ENCODE results near the gene SULF2. TPM values are rescaled to one million over a fixed set of nuclear protein-coding genes. Genes with fewer than 3 reads are reported as not detected.
A peak's percentile ranks its signal among the peaks of the same experiment; 100 is the strongest.

The SULF2 gene
- total RNA-seq, 4 donors from 2014 or later: 31.5 to 182 (median 94.4) TPM

DNA sequence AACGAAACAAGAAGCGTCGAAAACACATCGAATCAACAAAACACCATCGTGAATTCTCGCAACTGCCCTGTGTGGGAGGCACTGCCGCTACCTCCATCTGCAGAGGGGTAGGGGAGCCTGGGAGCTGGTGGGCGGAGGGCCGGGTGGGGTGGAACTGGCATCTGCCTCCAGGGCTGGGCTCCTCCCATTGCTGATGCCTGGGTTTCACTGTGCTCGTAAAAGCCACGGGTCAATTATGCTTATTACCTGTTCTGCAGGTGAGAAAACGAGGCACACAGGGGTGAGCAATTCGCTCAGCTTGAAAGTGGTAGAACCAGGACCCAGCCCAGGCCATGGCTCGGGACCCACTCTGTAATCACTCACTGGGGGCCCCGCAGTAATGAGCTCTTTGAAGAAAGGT, 16.5 kb upstream of the SULF2 start:
- Histone ChIP-seq H3K4me3 (no peak overlapping the region), H3K27me3 (peaks cover 0 to 11% (median 0%) of the 10 kb centered on the region in 4 donors), H3K36me3 (no peaks in the 10 kb centered on the region), H3K4me1 (peaks cover 8 to 63% (median 11%) of the 10 kb centered on the region in 3 donors), H3K27ac (peak overlapping the region in 3 of 4 donors; percentile 52 to 85 (median 59)), H3K9me3 (no peaks in the 10 kb centered on the region)
- intact Hi-C loops (cut with DNase I): no loop called here
- TF ChIP-seq, protein P1, sequence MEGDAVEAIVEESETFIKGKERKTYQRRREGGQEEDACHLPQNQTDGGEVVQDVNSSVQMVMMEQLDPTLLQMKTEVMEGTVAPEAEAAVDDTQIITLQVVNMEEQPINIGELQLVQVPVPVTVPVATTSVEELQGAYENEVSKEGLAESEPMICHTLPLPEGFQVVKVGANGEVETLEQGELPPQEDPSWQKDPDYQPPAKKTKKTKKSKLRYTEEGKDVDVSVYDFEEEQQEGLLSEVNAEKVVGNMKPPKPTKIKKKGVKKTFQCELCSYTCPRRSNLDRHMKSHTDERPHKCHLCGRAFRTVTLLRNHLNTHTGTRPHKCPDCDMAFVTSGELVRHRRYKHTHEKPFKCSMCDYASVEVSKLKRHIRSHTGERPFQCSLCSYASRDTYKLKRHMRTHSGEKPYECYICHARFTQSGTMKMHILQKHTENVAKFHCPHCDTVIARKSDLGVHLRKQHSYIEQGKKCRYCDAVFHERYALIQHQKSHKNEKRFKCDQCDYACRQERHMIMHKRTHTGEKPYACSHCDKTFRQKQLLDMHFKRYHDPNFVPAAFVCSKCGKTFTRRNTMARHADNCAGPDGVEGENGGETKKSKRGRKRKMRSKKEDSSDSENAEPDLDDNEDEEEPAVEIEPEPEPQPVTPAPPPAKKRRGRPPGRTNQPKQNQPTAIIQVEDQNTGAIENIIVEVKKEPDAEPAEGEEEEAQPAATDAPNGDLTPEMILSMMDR (IDR thresholded peaks at IDR 0.05): no peak
- no peak for TF ChIP-seq POLR2A (IDR thresholded peaks at IDR 0.05)
- WGBS, 2 donors: 73 to 75% methylated on average over 9 to 15 of the region's 15 CpGs
- no peak for DNase-seq

- TF ChIP-seq POLR2A (IDR thresholded peaks at IDR 0.05): no peak
- TF ChIP-seq, protein P1 (IDR thresholded peaks at IDR 0.05): no peak
- Histone ChIP-seq H3K27me3 (peaks cover 0 to 6% (median 0%) of the 10 kb centered on the region in 4 donors), H3K27ac (peak overlapping the region in 3 of 4 donors; percentile 52 to 85 (median 59)), H3K9me3 (no peaks in the 10 kb centered on the region), H3K4me1 (peaks cover 8 to 65% (median 11%) of the 10 kb centered on the region in 3 donors), H3K4me3 (no peak overlapping the region), H3K36me3 (no peaks in the 10 kb centered on the region)
- intact Hi-C loops (cut with DNase I): no loop called here
- 91 to 93% methylated on average over 5 of the region's 5 CpGs for WGBS, 2 donors
- no peak for DNase-seq
Observed at GRCh38 chr20:47801079-47801478, 15.8 kb upstream of the SULF2 start.

- Histone ChIP-seq H3K4me1 (peaks cover 8 to 69% (median 14%) of the 10 kb centered on the region in 3 donors), H3K9me3 (no peaks in the 10 kb centered on the region)
- 56% methylated on average over 4 to 7 of the region's 11 CpGs for WGBS, 2 donors
Observed at GRCh38 chr20:47800623-47801022, 15.3 kb upstream of the SULF2 start.

GRCh38 chr20:47799116-47799715, 13.9 kb upstream of the SULF2 start:
- no peak for TF ChIP-seq POLR2A (IDR thresholded peaks at IDR 0.05)
- TF ChIP-seq, protein P1 (IDR thresholded peaks at IDR 0.05): no peak
- Histone ChIP-seq H3K4me1 (peaks cover 17 to 83% (median 25%) of the 10 kb centered on the region in 3 donors), H3K9me3 (no peaks in the 10 kb centered on the region), H3K36me3 (no peaks in the 10 kb centered on the region), H3K27me3 (no peaks in the 10 kb centered on the region), H3K4me3 (no peak overlapping the region), H3K27ac (peak overlapping the region in 3 of 4 donors; percentile 16 to 85 (median 59))
- WGBS, 2 donors: 43 to 60% methylated on average over 5 of the region's 6 CpGs
- no peak for DNase-seq
- intact Hi-C loops (cut with DNase I): no loop called here

More at GRCh38 chr20:47800623-47801022, 15.3 kb upstream of the SULF2 start:
- H3K4me3 ChIP-seq: no peak overlapping the region
- H3K36me3 ChIP-seq: no peaks in the 10 kb centered on the region
- no peak for DNase-seq
- peaks cover 0 to 1% (median 0%) of the 10 kb centered on the region in 4 donors for H3K27me3 ChIP-seq
- peak overlapping the region in 3 of 4 donors; percentile 52 to 85 (median 59) for H3K27ac ChIP-seq
- TF ChIP-seq, protein P1 (IDR thresholded peaks at IDR 0.05): no peak
- intact Hi-C loops (cut with DNase I): no loop called here

DNA sequence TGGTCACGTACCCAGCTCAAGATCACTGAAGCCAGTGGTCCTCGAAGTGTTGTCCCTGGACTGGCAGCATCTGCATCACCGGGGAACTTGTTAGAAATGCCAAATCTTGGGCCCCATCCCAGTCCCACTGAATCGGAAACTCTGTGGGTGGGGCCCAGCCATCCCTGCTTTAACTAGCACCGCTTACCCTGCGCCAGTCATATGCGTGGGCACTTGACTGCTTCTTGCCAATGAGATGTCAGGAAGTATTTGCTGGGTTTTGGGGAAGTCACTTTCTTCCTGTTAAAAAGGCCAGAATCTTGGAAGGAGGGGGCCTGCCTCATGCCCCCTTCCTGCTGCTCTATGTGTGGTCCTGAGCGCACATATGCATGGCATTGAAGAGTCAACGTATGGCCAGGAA, 11.7 kb upstream of the SULF2 start:
- no peak overlapping the region for H3K4me3 ChIP-seq
- DNase-seq: no peak
- no peaks in the 10 kb centered on the region for H3K27me3 ChIP-seq
- WGBS, 2 donors: 83% methylated on average over 9 of the region's 9 CpGs; no CpG with 5 or more reads in 1 of the 2 donors
- H3K27ac ChIP-seq: no peak overlapping the region
- H3K4me1 ChIP-seq: peaks cover 25 to 90% (median 29%) of the 10 kb centered on the region in 3 donors
- TF ChIP-seq POLR2A (IDR thresholded peaks at IDR 0.05): no peak
- TF ChIP-seq, protein P1 (IDR thresholded peaks at IDR 0.05): no peak
- no peaks in the 10 kb centered on the region for H3K9me3 ChIP-seq
- intact Hi-C loops (cut with DNase I): no loop called here
- H3K36me3 ChIP-seq: no peaks in the 10 kb centered on the region
